ENCODE measurements around the gene VAV3. TPM values are rescaled to one million over a fixed set of nuclear protein-coding genes. Genes with fewer than 3 reads are reported as not detected.
A peak's percentile ranks its signal among the peaks of the same experiment; 100 is the strongest.

VAV3 gene
- total RNA-seq, 1 experiment from 2014 or later: not detected

GRCh38 chr1:107789817-107790524, 175.0 kb downstream of the VAV3 start:
- Histone ChIP-seq H3K9me3 (replicated peaks) (no peaks in the 10 kb centered on the region), H3K4me1 (replicated peaks) (no peaks in the 10 kb centered on the region), H3K27me3 (replicated peaks) (no peaks in the 10 kb centered on the region), H3K36me3 (no peaks in the 10 kb centered on the region), H3K4me3 (no peak overlapping the region), H3K27ac (no peak overlapping the region)
- no peak for DNase-seq (ENCODE audit: low read depth in 1 of 2, low spot score in 2 of 2)

GRCh38 chr1:107788206-107789202, 176.5 kb downstream of the VAV3 start:
- no peaks in the 10 kb centered on the region for H3K36me3 ChIP-seq
- H3K27ac ChIP-seq: no peak overlapping the region
- no peaks in the 10 kb centered on the region for H3K9me3 ChIP-seq (replicated peaks)
- no peaks in the 10 kb centered on the region for H3K27me3 ChIP-seq (replicated peaks)
- no peak for DNase-seq (ENCODE audit: low read depth in 1 of 2, low spot score in 2 of 2)
- H3K4me3 ChIP-seq: no peak overlapping the region
- no peaks in the 10 kb centered on the region for H3K4me1 ChIP-seq (replicated peaks)

GRCh38 chr1:107787299-107787698, 177.7 kb downstream of the VAV3 start:
- Histone ChIP-seq H3K27me3 (replicated peaks) (no peaks in the 10 kb centered on the region), H3K4me3 (no peak overlapping the region), H3K36me3 (no peaks in the 10 kb centered on the region), H3K4me1 (replicated peaks) (no peaks in the 10 kb centered on the region), H3K27ac (no peak overlapping the region), H3K9me3 (replicated peaks) (no peaks in the 10 kb centered on the region)
- DNase-seq (ENCODE audit: low read depth in 1 of 2, low spot score in 2 of 2): no peak

- no peak overlapping the region for H3K27ac ChIP-seq
- H3K4me1 ChIP-seq (replicated peaks): no peaks in the 10 kb centered on the region
- H3K4me3 ChIP-seq: no peak overlapping the region
- no peak for DNase-seq (ENCODE audit: low read depth in 1 of 2, low spot score in 2 of 2)
- no peaks in the 10 kb centered on the region for H3K27me3 ChIP-seq (replicated peaks)
- H3K9me3 ChIP-seq (replicated peaks): no peaks in the 10 kb centered on the region
- no peaks in the 10 kb centered on the region for H3K36me3 ChIP-seq
Measured at GRCh38 chr1:107786203-107786845, 178.7 kb downstream of the VAV3 start.

- H3K27me3 ChIP-seq (replicated peaks): no peaks in the 10 kb centered on the region
- DNase-seq (ENCODE audit: low read depth in 1 of 2, low spot score in 2 of 2): no peak
- H3K27ac ChIP-seq: no peak overlapping the region
- no peaks in the 10 kb centered on the region for H3K9me3 ChIP-seq (replicated peaks)
- H3K36me3 ChIP-seq: no peaks in the 10 kb centered on the region
- H3K4me3 ChIP-seq: no peak overlapping the region
- H3K4me1 ChIP-seq (replicated peaks): no peaks in the 10 kb centered on the region
Measured at GRCh38 chr1:107785496-107786202, 179.3 kb downstream of the VAV3 start.

GRCh38 chr1:107782217-107782845, 182.6 kb downstream of the VAV3 start:
- H3K36me3 ChIP-seq: no peaks in the 10 kb centered on the region
- peak; percentile 49 to 59 for DNase-seq (ENCODE audit: low read depth in 1 of 2, low spot score in 2 of 2)
- H3K27ac ChIP-seq: no peak overlapping the region
- no peaks in the 10 kb centered on the region for H3K4me1 ChIP-seq (replicated peaks)
- no peaks in the 10 kb centered on the region for H3K9me3 ChIP-seq (replicated peaks)
- H3K4me3 ChIP-seq: no peak overlapping the region
- no peaks in the 10 kb centered on the region for H3K27me3 ChIP-seq (replicated peaks)

GRCh38 chr1:107781245-107781644, 183.7 kb downstream of the VAV3 start:
- Histone ChIP-seq H3K27ac (no peak overlapping the region), H3K4me1 (replicated peaks) (no peaks in the 10 kb centered on the region), H3K9me3 (replicated peaks) (no peaks in the 10 kb centered on the region), H3K27me3 (replicated peaks) (0 out of 2 replicates have a peak, but pooled peaks cover 2% of the 10 kb centered on the region), H3K4me3 (no peak overlapping the region), H3K36me3 (no peaks in the 10 kb centered on the region)
- no peak for DNase-seq (ENCODE audit: low read depth in 1 of 2, low spot score in 2 of 2)

GRCh38 chr1:107777664-107778047, 187.3 kb downstream of the VAV3 start:
- Histone ChIP-seq H3K27me3 (replicated peaks) (0 out of 2 replicates have a peak, but pooled peaks cover 6% of the 10 kb centered on the region), H3K4me3 (no peak overlapping the region), H3K4me1 (replicated peaks) (no peaks in the 10 kb centered on the region), H3K9me3 (replicated peaks) (no peaks in the 10 kb centered on the region), H3K27ac (no peak overlapping the region), H3K36me3 (no peaks in the 10 kb centered on the region)
- DNase-seq (ENCODE audit: low read depth in 1 of 2, low spot score in 2 of 2): no peak

GRCh38 chr1:107776900-107777663, 187.9 kb downstream of the VAV3 start:
- no peaks in the 10 kb centered on the region for H3K9me3 ChIP-seq (replicated peaks)
- H3K4me3 ChIP-seq: no peak overlapping the region
- H3K27ac ChIP-seq: no peak overlapping the region
- no peaks in the 10 kb centered on the region for H3K4me1 ChIP-seq (replicated peaks)
- no peak for DNase-seq (ENCODE audit: low read depth in 1 of 2, low spot score in 2 of 2)
- H3K36me3 ChIP-seq: no peaks in the 10 kb centered on the region
- 0 out of 2 replicates have a peak, but pooled peaks cover 6% of the 10 kb centered on the region for H3K27me3 ChIP-seq (replicated peaks)

- no peak overlapping the region for H3K27ac ChIP-seq
- 0 out of 2 replicates have a peak, but pooled peaks cover 9% of the 10 kb centered on the region for H3K27me3 ChIP-seq (replicated peaks)
- DNase-seq (ENCODE audit: low read depth in 1 of 2, low spot score in 2 of 2): no peak
- H3K9me3 ChIP-seq (replicated peaks): no peaks in the 10 kb centered on the region
- no peaks in the 10 kb centered on the region for H3K4me1 ChIP-seq (replicated peaks)
- no peaks in the 10 kb centered on the region for H3K36me3 ChIP-seq
- no peak overlapping the region for H3K4me3 ChIP-seq
Measured at GRCh38 chr1:107771377-107771776, 193.6 kb downstream of the VAV3 start.

GRCh38 chr1:107767156-107767582, 197.8 kb downstream of the VAV3 start:
- Histone ChIP-seq H3K4me1 (replicated peaks) (no peaks in the 10 kb centered on the region), H3K4me3 (no peak overlapping the region), H3K36me3 (no peaks in the 10 kb centered on the region), H3K27ac (no peak overlapping the region), H3K9me3 (replicated peaks) (no peaks in the 10 kb centered on the region), H3K27me3 (replicated peaks) (peaks cover 3% of the 10 kb centered on the region; the same call in 1 of the 2 replicates)
- DNase-seq (ENCODE audit: low read depth in 1 of 2, low spot score in 2 of 2): no peak

GRCh38 chr1:107766533-107766932, 198.4 kb downstream of the VAV3 start:
- Histone ChIP-seq H3K4me3 (no peak overlapping the region), H3K27me3 (replicated peaks) (peaks cover 3% of the 10 kb centered on the region; the same call in 1 of the 2 replicates), H3K27ac (no peak overlapping the region), H3K36me3 (no peaks in the 10 kb centered on the region), H3K4me1 (replicated peaks) (no peaks in the 10 kb centered on the region), H3K9me3 (replicated peaks) (no peaks in the 10 kb centered on the region)
- no peak for DNase-seq (ENCODE audit: low read depth in 1 of 2, low spot score in 2 of 2)

Data from SJSA1 (cell line).